GM21825 (cell line): ENCODE measurements around the gene EIF2B5.
"Not testable (repeated sequence)": the region's sequence is repeated elsewhere in the genome, so short reads cannot be mapped to it uniquely, and the experiment has no call there.

Experiments
- ATAC-seq: cut with Tn5 transposase; IDR thresholded peaks from one replicate; pipeline ENCODE4 v1.9.1; 2021; ENCODE audit warnings: mild to moderate bottlenecking, moderate library complexity; ENCODE audit not compliant: unreplicated experiment

The EIF2B5 gene

GRCh38 chr3:184135149-184135910 is at the start of gene EIF2B5:
EIF2B5 (plus strand) TSS chr3:184135358; CDS start chr3:184135386, 28 bp downstream.
- peak; percentile 86 for ATAC-seq

GRCh38 chr3:184085389-184085852 is 49.7 kb upstream of the EIF2B5 start:
- ATAC-seq = no peak

- no peak for ATAC-seq
These were observed 43.0 kb upstream of the EIF2B5 start for GRCh38 chr3:184092199-184092598.

GRCh38 chr3:184096811-184097383 is 38.3 kb upstream of the EIF2B5 start, which contains the start of gene HTR3E:
HTR3E (plus strand) TSS chr3:184097064; CDS start chr3:184097530, 466 bp downstream.
- no peak for ATAC-seq

GRCh38 chr3:184097556-184097955 is 37.6 kb upstream of the EIF2B5 start:
- ATAC-seq = no peak

- ATAC-seq = no peak
These were observed 35.1 kb upstream of the EIF2B5 start for GRCh38 chr3:184099806-184100686.

GRCh38 chr3:184110316-184110725 is 24.8 kb upstream of the EIF2B5 start:
- no peak for ATAC-seq

- no peak for ATAC-seq
These were observed 19.1 kb upstream of the EIF2B5 start for GRCh38 chr3:184116017-184116416.

- no peak for ATAC-seq
These were observed 17.5 kb upstream of the EIF2B5 start for GRCh38 chr3:184117636-184118035.

- ATAC-seq = not testable (repeated sequence)
These were observed 14.1 kb upstream of the EIF2B5 start for GRCh38 chr3:184121031-184121430.

- ATAC-seq = no peak
These were observed 9.2 kb upstream of the EIF2B5 start for GRCh38 chr3:184126006-184126405.

GRCh38 chr3:184129012-184129411 is 6.1 kb upstream of the EIF2B5 start:
- no peak for ATAC-seq

GRCh38 chr3:184132945-184133344 is 2.2 kb upstream of the EIF2B5 start:
- ATAC-seq = no peak

GRCh38 chr3:184133840-184134745 is 1.1 kb upstream of the EIF2B5 start:
- ATAC-seq = no peak

GRCh38 chr3:184134746-184135148 is 411 bp upstream of the EIF2B5 start:
- ATAC-seq = peak; percentile 14

GRCh38 chr3:184135911-184136260 is 728 bp downstream of the EIF2B5 start:
- peak; percentile 6 for ATAC-seq

- no peak for ATAC-seq
These were observed 5.3 kb downstream of the EIF2B5 start for GRCh38 chr3:184140436-184140835.

GRCh38 chr3:184142199-184142598 is 7.0 kb downstream of the EIF2B5 start:
- ATAC-seq = no peak

GRCh38 chr3:184143327-184143726 is 8.2 kb downstream of the EIF2B5 start:
- no peak for ATAC-seq

GRCh38 chr3:184144505-184144904 is 9.3 kb downstream of the EIF2B5 start:
- ATAC-seq = no peak
